Measurements from ENCODE around the gene CCNL2.

DNA sequence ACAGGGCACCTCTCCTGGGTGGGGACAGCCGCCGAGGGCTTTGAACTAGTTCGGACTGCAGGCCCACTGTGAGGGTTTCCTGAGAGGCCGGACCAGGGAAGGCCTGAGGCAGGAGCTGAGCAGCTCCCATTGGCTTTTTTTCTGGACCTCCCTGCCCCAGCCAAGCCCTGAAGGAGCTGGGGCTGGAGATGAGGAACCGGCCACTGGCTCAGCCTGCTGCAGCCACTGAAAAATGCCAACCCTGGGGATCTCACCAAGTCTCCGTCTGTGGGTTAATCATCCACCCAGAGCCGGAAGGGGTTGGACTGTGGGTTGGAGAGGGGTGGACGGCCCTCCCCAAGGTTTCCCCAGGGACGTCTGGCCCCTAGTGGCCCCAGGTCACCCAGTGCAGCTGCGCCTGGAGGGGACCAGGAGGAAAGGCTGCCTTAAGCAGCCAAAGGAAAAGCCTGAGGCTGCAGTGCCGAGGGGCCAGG lies 38.8 kb upstream of the CCNL2 start:
- TF ChIP-seq, protein P1, sequence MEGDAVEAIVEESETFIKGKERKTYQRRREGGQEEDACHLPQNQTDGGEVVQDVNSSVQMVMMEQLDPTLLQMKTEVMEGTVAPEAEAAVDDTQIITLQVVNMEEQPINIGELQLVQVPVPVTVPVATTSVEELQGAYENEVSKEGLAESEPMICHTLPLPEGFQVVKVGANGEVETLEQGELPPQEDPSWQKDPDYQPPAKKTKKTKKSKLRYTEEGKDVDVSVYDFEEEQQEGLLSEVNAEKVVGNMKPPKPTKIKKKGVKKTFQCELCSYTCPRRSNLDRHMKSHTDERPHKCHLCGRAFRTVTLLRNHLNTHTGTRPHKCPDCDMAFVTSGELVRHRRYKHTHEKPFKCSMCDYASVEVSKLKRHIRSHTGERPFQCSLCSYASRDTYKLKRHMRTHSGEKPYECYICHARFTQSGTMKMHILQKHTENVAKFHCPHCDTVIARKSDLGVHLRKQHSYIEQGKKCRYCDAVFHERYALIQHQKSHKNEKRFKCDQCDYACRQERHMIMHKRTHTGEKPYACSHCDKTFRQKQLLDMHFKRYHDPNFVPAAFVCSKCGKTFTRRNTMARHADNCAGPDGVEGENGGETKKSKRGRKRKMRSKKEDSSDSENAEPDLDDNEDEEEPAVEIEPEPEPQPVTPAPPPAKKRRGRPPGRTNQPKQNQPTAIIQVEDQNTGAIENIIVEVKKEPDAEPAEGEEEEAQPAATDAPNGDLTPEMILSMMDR (IDR thresholded peaks at IDR 0.05) = no peak
- no peak for TF ChIP-seq POLR2AphosphoS5 (IDR thresholded peaks at IDR 0.05)

Data from gastroesophageal sphincter (tissue), 3 donors.